GM04503 (cell line): ENCODE data around the gene PLEKHA7.
"Not testable (repeated sequence)": the region's sequence is repeated elsewhere in the genome, so short reads cannot be mapped to it uniquely, and the experiment has no call there.

Source experiments
- DNase-seq: peaks from one replicate; pipeline ENCODE4 v3.0.0-alpha.2; 2012; ENCODE audit warnings: low read depth

PLEKHA7 gene

GRCh38 chr11:16876837-16877236 lies 137.4 kb downstream of the PLEKHA7 start:
- DNase-seq: no peak

GRCh38 chr11:16876053-16876752 lies 138.0 kb downstream of the PLEKHA7 start:
- no peak for DNase-seq

- no peak for DNase-seq
These were observed 139.8 kb downstream of the PLEKHA7 start for GRCh38 chr11:16874275-16874975.

- DNase-seq: no peak
These were observed 140.9 kb downstream of the PLEKHA7 start for GRCh38 chr11:16873289-16873688.

- DNase-seq: no peak
These were observed 142.8 kb downstream of the PLEKHA7 start for GRCh38 chr11:16871368-16871767.

GRCh38 chr11:16867097-16867496 lies 147.1 kb downstream of the PLEKHA7 start:
- DNase-seq: no peak

- not testable (repeated sequence) for DNase-seq
These were observed 149.8 kb downstream of the PLEKHA7 start for GRCh38 chr11:16864428-16864827.

- no peak for DNase-seq
These were observed 150.8 kb downstream of the PLEKHA7 start for GRCh38 chr11:16863389-16863788.

GRCh38 chr11:16862726-16863125 lies 151.5 kb downstream of the PLEKHA7 start:
- DNase-seq: no peak

- DNase-seq: no peak
These were observed 152.4 kb downstream of the PLEKHA7 start for GRCh38 chr11:16861862-16862261.

GRCh38 chr11:16860617-16861016 lies 153.6 kb downstream of the PLEKHA7 start:
- DNase-seq: no peak

GRCh38 chr11:16859651-16860050 lies 154.6 kb downstream of the PLEKHA7 start:
- DNase-seq: no peak

GRCh38 chr11:16857186-16857585 lies 157.0 kb downstream of the PLEKHA7 start:
- no peak for DNase-seq

- DNase-seq: no peak
These were observed 158.2 kb downstream of the PLEKHA7 start for GRCh38 chr11:16856022-16856471.

GRCh38 chr11:16854979-16855378 lies 159.2 kb downstream of the PLEKHA7 start:
- DNase-seq: no peak

- no peak for DNase-seq
These were observed 160.4 kb downstream of the PLEKHA7 start for GRCh38 chr11:16853859-16854258.

- DNase-seq: no peak
These were observed 160.9 kb downstream of the PLEKHA7 start for GRCh38 chr11:16853266-16853665.

GRCh38 chr11:16846305-16846704 lies 167.9 kb downstream of the PLEKHA7 start:
- no peak for DNase-seq

GRCh38 chr11:16844268-16844771 lies 169.9 kb downstream of the PLEKHA7 start:
- no peak for DNase-seq

GRCh38 chr11:16843294-16843693 lies 170.9 kb downstream of the PLEKHA7 start:
- DNase-seq: no peak

GRCh38 chr11:16841984-16842383 lies 172.2 kb downstream of the PLEKHA7 start:
- DNase-seq: no peak

- DNase-seq: no peak
These were observed 172.7 kb downstream of the PLEKHA7 start for GRCh38 chr11:16841481-16841880.

- no peak for DNase-seq
These were observed 173.3 kb downstream of the PLEKHA7 start for GRCh38 chr11:16840951-16841350.
